ENCODE measurements around the gene C5.

C5 gene

DNA sequence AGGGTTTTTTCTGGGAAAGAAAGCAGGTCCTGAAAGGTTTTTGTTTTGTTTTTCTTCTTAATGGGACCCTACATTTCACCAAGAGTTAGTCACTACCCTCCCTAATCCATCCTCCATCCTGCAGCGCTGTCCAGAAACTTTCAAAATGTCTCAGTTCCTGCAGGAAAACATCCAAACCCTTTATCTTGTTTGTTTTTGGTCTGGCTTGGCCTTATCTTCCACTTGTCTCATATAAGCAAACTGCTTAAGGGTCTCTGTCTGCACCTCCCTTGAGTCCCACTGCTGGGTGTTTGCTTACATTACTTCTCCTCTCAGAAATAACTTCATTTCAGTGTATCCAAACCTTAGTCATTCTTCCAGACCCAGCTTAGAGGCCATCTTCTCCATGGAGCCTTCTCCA, 112.5 kb downstream of the C5 start:
- no peak for DNase-seq

DNA sequence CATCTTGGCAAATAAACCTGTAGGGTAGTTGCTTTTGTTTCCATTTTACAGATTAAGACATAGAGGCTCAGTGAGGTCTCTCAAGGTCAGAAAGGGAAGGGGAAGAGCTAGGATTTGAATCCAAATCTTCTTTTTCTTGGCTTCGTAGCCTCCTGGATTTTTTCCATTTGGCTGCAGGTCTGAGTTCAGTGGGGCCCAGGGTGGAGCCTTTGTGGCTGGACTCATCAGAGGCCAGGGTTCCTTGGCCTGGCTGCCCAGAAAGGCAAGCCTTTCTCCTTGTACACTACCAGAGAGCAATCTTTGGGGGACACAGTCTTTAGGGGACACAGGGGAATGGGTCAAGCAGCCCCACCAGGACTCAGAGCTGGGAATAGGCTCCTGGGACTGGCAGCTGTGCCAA, 112.9 kb downstream of the C5 start:
- no peak for DNase-seq

GRCh38 chr9:120936764-120937122, 113.3 kb downstream of the C5 start:
- no peak for DNase-seq

DNA sequence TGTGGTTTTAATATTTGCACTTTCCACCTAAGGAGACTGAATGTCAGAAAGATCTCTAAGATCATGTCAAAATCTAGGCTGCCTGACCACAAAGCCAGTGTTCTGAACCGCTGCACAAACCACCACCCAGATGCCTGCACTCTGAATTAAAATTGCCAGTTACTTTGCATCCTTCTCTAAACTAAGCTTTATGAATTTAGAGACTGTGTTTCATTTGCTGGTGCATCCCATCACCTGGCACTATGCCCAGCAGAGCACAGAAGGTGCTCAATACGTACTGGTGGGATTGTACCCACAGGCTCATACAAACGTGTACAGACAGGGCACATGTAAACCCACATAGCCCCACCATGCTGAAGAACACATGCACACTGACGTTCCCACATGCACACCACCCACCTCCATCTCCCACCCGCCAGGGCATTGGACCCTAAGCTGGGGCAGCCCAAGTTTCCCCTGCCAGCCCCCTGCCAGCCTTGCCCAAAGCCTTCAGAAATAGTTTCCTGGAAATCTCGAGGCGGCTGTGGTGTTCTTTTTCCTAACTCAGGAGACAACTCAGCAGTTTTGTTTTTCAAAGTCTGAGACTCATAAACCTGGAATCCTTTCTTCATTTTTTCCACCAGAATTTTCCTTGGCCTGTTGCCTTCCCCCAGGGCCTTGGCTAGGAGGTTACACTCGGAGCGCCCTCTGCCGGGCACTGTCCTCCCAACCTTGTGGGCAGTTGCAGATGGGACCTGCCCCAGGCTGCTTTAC, 113.9 kb downstream of the C5 start:
- peak; percentile 81 for DNase-seq

DNA sequence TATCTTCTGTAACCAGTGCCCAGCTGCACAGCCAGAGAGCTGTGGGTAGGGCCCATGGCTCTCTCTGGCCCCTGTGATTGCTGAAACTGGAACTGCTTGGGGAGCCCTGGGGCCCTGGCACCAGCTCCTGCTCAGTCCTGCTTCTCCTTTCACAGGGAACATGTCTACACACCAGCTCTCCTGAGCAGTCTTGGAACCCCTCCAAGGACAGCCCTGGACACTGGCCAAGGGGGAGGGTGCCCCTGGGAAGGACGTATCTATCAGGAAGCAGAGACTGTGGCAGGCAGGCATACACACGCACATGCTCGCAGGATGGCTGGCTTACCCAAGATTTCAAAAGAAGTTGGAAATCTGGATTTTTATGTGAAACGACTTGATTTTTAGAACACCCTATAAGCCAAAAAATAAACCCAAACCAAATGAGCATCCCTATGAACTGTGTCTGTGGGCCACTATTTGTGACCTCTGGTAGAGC, 114.7 kb downstream of the C5 start:
- DNase-seq, result peak; percentile 69

DNA sequence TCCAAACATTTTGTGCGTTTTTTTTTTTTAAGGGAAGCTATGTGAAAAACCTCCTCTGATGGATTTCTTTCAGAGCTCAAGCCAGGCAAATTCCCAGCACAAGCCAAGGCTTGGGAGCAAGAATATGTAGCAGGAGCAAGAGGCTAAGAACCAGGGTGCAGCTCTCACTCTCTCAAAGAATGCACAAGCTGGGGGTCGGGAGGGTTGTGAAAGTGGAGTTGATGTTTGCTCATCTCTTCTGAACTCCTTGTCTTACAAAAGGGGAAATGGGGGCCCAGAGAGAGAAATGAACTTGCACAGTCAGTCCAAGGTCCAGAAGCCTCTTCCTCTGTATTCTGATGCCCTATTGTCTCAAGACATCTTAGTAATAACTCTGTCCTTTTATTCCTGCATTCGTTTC, 115.8 kb downstream of the C5 start:
- no peak for DNase-seq

DNA sequence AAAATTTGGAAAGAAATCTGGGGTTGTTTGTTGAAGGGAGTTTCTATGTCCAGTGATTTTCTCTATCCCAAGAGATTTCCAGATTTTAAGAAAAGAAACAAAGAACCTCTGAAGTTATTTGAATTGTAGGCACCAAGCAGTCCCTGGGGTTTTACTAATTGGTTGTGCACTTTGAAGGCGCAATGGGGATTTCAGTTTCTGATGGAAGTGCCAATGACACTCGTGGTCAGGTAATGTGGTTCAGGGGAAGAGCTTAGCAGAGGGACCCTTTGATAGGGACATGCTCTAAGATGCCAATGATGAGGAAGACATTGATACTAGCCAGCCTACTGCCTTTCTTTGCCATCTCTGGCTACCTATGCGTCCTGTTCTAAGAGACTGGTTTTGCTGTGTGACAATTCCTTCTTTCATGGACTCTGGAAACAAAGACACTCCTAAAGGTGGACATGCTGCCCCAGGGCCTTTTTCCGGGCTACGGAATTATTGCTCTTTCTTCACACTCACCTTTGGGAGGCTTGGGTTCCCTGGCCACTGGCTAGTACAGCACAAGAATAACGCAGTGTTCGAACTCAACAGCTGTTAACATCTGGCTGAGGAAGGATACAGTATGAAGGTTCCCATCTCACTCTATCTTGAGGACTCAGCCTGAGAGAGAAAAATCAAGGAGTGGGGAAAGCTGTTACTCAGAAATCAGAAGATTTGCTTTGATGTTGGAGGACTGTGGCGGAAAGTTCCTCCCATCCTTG, 116.6 kb downstream of the C5 start:
- no peak for DNase-seq

DNA sequence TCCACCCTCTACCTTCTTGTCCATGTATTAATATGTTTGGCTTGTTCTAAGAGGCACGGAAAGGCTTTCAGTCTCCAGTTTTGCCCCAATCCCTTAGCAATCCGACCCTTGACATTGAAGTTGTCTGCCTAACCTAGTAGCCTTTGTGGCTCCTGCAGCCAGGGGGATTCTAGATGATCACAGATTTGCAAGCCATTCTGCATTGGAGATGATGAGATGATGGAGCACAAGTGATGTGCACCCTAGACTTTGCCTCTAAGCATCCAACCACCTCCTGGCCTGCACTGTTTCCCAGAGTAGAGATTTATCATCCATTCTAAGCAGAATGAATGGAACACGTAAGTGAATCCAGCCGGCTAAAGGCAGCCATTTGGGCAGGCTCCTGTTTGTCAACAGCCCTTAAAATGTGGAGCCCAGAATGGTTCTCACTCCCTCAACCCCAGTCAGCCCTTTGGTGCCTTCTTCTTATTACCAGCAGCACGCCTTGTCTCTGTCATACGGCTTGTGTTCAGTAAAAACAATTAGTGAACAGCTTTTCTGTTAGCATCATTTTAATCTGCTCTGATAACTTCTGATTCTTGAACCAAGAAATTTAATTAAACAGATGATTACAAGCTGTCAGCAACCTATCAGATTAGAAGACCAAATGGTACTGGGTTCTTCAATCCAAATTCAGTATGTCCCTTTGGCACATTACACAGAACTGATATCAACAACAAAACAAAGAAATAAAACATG, 117.8 kb downstream of the C5 start:
- DNase-seq, result no peak

DNA sequence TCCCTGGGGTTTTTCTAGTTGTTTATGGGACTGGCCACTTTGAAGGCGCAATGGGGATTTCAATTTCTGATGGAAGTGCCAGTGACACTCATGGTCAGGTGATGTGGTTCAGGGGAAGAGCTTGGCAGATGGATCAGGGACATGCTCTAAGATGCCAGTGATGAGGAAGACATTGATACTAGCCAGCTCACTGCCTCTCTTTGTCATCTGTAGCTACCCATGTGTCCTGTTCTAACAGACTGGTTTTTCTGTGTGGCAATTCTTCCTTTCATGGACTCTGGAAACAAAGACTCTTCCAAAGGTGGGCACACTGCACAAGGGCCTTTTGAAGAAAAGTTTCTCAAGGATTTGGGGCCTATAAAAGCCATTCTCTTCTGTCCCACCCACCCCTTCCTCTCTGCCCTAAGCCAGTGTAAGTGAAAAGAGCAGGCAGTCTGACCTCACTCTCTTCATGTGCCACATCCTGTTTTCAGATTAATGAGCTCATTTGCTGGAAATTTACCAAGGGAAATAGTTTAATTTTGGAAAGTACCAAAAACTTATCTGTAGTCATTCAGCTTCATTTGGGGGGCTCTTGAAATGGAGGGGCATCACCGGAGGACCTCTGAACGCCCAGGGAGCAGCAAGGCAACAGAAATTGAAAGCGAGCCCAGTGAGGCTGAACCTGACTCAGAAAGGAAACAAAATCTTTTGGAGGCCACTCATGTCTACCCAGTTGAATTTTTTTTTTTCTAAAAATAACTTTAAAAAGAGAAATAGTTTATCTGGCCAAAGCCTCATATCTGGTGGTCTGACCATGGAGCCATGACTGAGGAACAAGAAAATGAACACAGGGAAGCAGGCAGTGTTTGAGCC, 118.6 kb downstream of the C5 start:
- peak; percentile 79 for DNase-seq

- DNase-seq, result no peak
Observed at GRCh38 chr9:120929229-120929791, 120.8 kb downstream of the C5 start.

- DNase-seq, result peak; percentile 80
Observed at GRCh38 chr9:120928483-120929228, 121.4 kb downstream of the C5 start.

GRCh38 chr9:120928015-120928482, 122.0 kb downstream of the C5 start:
- no peak for DNase-seq

- DNase-seq, result no peak
Observed at GRCh38 chr9:120927269-120928014, 122.6 kb downstream of the C5 start.

DNA sequence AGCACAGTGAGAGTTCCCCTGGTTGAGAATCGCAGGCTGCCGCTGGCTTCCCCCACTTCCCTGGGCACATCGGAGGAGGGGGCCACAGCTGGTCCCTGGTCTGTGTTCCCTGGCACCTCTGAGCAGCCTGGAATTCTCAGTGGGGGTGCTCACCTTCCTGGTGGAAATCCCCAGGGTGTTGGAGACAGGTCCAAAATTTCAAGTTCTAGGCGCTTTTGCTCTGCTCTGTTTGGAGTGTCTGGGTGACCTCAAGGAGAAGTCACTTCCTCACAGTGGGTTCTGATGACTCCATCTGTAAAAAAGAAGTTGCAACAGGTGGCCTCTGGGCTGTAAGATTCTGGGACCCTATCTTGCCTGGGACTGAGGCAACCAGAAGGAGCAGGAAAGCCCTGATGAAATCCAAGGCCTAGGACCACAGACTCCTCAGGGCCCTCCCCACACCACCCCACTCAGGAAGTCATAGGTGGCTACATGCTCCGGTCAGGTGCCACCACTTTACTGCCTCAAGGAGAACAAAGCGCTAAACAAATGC, 123.6 kb downstream of the C5 start, which contains the start of gene TRAF1:
TSS of gene TRAF1 (minus strand) at position 400 of the 532 bp plus-strand sequence. CDS start 721 bp downstream, outside the sequence.
- peak; percentile 54 for DNase-seq

DNA sequence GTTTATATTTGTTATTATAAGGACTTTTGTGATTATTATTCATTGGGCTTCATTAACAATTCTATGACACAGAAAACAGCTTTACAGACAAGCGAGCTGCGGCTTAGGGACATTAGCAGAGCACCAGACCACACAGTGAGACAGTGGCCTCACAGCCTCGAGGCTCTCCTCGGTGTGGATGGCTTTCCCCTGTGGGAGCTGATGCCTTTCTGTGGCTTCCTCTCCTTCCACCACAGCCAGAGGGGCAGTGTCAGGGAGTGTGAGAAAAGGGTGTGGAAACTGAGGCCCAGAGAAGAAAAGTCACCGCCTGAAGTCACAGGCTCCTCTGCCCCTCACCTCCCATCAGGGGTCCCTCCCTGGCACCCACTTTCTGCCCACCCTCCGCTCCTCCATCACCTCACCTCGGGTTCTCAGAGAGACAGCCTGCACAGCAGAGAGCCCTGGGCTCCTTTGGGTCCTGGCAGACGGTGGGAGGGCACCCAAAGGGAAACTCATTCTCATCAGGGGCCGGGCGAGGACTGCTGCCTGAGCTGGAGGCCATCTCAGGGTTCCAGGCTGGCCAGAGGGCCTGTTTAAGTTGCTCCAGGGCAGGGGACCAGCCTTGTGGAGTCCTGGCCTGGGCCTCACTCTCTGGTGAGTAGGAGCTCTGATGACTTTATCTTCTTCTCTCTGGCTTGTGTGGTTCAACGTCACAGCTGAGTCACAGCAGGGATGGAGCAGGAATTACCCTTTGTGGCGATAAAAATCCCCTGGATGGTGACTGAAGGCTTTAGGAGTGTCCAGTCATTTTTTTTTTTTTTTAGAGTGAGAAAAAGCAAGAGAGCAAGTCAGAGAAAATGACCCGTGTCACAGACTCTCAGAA, 124.3 kb downstream of the C5 start:
- peak; percentile 87 for DNase-seq

GRCh38 chr9:120924698-120925534, 125.2 kb downstream of the C5 start:
- peak; percentile 26 for DNase-seq

DNA sequence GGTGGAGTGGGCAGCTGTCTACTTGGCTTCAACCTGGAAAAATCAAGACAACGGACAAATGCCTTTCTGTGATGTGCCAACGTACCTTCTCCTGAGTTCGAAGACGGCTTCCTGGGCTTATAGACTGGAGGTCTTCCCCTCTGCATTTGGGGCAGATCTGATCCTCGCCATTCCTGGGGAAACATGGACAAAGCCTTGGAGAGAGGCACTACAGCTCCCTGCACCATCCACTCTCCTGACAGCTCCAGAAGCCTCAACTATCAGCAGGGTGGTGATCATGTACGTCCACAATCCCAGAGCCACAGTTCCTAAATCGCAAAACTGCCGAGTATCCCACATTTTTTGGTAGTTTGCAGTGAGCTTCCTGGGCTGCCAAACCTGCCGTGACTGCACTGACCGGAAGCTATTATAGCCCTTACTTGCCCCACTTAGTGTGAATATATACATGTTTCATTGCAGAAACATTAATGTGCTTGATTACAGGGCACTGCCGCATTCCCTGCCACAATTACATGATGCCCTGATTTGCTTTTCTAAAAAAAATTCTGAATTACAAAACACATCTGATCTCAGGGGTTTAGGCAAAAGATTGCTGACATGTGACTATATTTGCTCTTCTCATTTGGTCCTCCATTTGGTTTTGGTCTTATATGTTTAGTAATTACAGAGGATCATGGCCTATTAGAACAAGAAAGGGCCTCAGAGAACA, 126.3 kb downstream of the C5 start:
- no peak for DNase-seq
